Caco-2 (cell line): ENCODE data around the gene PRRX1. TPM values are rescaled to one million over a fixed set of nuclear protein-coding genes. Genes with fewer than 3 reads are reported as not detected.

ENCODE experiments used
- BruUV-seq: library from RNA; stranded (reverse); fragments of 400-500 nt; replicated peaks from 2 replicates; lab custom pipeline; 2021; lab: Mats Ljungman, UMichigan
- CTCF ChIA-PET: fragments of 300-600 bp; sonication (Branson Sonifier 250); formaldehyde crosslinking; loops from one replicate; lab custom pipeline; 2022; ENCODE audit warnings: antibody characterized with exemption; lab: Charles Lee
- POLR2A ChIA-PET: fragments of 300-600 bp; sonication (Branson Sonifier 250); formaldehyde crosslinking; loops from one replicate; lab custom pipeline; 2022; ENCODE audit warnings: antibody characterized with exemption; lab: Charles Lee
- DNase-seq, 2 experiments: peaks; one replicate each; pipeline versions ENCODE4 v3.0.0 to v3.0.0-alpha.2; 2020 to 2022
- H3K27me3 ChIP-seq: replicated peaks from 2 replicates; pipeline ENCODE4 v1.6.0; 2011; ENCODE audit warnings: low read length; ENCODE audit not compliant: control insufficient read depth, insufficient read depth
- H3K36me3 ChIP-seq: 2 replicates; pipeline ENCODE4 v1.5.1; 2011; ENCODE audit warnings: low read length; ENCODE audit not compliant: control insufficient read depth, insufficient read depth
- H3K4me1 ChIP-seq: fragments of 250-450 bp; sonication (Bioruptor Pico); 2 replicates; pipeline ENCODE4 v1.5.1; 2020; ENCODE audit warnings: mild to moderate bottlenecking
- H3K4me3 ChIP-seq: 2 replicates; pipeline ENCODE4 v1.5.1; 2011; ENCODE audit warnings: low read depth, mild to moderate bottlenecking, control low read depth, low read length
- H3K9me3 ChIP-seq: fragments of 250-450 bp; sonication (Bioruptor Pico); 2 replicates; pipeline ENCODE4 v1.5.1; 2020; ENCODE audit warnings: mild to moderate bottlenecking, moderate library complexity
- H3K27ac Mint-ChIP-seq: one replicate; pipeline ENCODE4 v1.8.0; 2022; ENCODE audit warnings: mixed read lengths; ENCODE audit not compliant: unreplicated experiment
- H3K27me3 Mint-ChIP-seq: one replicate; pipeline ENCODE4 v1.8.0; 2022; ENCODE audit warnings: mixed read lengths; ENCODE audit not compliant: insufficient read depth, unreplicated experiment
- H3K36me3 Mint-ChIP-seq: one replicate; pipeline ENCODE4 v1.8.0; 2022; ENCODE audit warnings: mild to moderate bottlenecking, mixed read lengths; ENCODE audit not compliant: insufficient read depth, unreplicated experiment
- H3K4me1 Mint-ChIP-seq: one replicate; pipeline ENCODE4 v1.8.0; 2022; ENCODE audit warnings: low read depth, mixed read lengths; ENCODE audit not compliant: unreplicated experiment
- H3K4me3 Mint-ChIP-seq: one replicate; pipeline ENCODE4 v1.8.0; 2022; ENCODE audit warnings: mild to moderate bottlenecking, moderate library complexity, mixed read lengths; ENCODE audit not compliant: unreplicated experiment
- H3K9me3 Mint-ChIP-seq: one replicate; pipeline ENCODE4 v1.8.0; 2022; ENCODE audit warnings: mixed read lengths; ENCODE audit not compliant: unreplicated experiment
- intact Hi-C: fragments of 100-400 bp; cut with micrococcal nuclease; formaldehyde crosslinking; loops from one replicate; pipeline ENCODE4 v1.10.0; 2022; ENCODE audit not compliant: unreplicated experiment
- total RNA-seq: library from RNA; stranded (reverse); gene quantifications from 2 replicates; pipeline ENCODE4 v1.2.3, GENCODE V29; 2022
- TF ChIP-seq, protein P1 (sequence below), 2 experiments: fragments of 200-600 bp in 1 of 2; IDR thresholded peaks; 1 replicate in 1 of 2; 2 replicates in 1 of 2; pipeline versions ENCODE4 v1.5.1 to v1.8.0; 2011 to 2022; ENCODE audit warnings: antibody characterized with exemption in 1 of 2, control low read depth in 1 of 2, inconsistent platforms in 1 of 2, low read depth in 1 of 2, low read length in 1 of 2, mild to moderate bottlenecking in 1 of 2, moderate library complexity in 1 of 2; ENCODE audit not compliant: insufficient read depth in 1 of 2, severe bottlenecking in 1 of 2, unreplicated experiment in 1 of 2

PRRX1 gene
- total RNA-seq, 1 experiment from 2014 or later, result not detected

DNA sequence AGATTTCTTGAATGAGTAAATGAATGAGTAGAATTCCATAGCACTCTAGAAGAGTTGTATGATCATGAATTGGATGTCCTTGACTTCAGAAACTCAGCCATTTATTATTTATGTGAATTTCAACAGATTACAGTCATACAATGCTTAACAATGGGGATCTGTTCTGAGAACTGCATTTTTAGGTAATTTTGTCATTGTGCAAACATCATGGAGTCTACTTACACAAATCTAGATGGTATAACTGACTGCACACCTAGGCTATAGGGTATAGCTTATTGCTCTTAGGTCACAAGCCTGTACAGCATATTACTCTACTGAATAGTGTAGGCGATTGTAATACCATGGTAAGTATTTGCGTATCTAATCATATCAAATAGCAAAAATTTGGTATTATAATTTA is 59.6 kb downstream of the PRRX1 start:
- H3K36me3 ChIP-seq, result no peaks in the 10 kb centered on the region
- no peaks in the 10 kb centered on the region for H3K27me3 ChIP-seq
- no peak overlapping the region for H3K4me3 Mint-ChIP-seq
- no peaks in the 10 kb centered on the region for H3K4me1 Mint-ChIP-seq
- no peaks in the 10 kb centered on the region for H3K9me3 Mint-ChIP-seq
- H3K4me1 ChIP-seq, result no peaks in the 10 kb centered on the region
- POLR2A ChIA-PET, result no interaction called here
- CTCF ChIA-PET, result no interaction called here
- DNase-seq, result no peak
- H3K27ac Mint-ChIP-seq, result no peak overlapping the region
- intact Hi-C loops, result no loop called here
- H3K4me3 ChIP-seq, result no peak overlapping the region
- no peaks in the 10 kb centered on the region for H3K9me3 ChIP-seq
- no peaks in the 10 kb centered on the region for H3K27me3 Mint-ChIP-seq
- TF ChIP-seq, protein P1, sequence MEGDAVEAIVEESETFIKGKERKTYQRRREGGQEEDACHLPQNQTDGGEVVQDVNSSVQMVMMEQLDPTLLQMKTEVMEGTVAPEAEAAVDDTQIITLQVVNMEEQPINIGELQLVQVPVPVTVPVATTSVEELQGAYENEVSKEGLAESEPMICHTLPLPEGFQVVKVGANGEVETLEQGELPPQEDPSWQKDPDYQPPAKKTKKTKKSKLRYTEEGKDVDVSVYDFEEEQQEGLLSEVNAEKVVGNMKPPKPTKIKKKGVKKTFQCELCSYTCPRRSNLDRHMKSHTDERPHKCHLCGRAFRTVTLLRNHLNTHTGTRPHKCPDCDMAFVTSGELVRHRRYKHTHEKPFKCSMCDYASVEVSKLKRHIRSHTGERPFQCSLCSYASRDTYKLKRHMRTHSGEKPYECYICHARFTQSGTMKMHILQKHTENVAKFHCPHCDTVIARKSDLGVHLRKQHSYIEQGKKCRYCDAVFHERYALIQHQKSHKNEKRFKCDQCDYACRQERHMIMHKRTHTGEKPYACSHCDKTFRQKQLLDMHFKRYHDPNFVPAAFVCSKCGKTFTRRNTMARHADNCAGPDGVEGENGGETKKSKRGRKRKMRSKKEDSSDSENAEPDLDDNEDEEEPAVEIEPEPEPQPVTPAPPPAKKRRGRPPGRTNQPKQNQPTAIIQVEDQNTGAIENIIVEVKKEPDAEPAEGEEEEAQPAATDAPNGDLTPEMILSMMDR (IDR thresholded peaks at IDR 0.05; ENCODE audit: insufficient read depth in 1 of 2, low read depth in 1 of 2, low read length in 1 of 2, severe bottlenecking in 1 of 2, unreplicated experiment in 1 of 2), result no peak
- no TSS peak for BruUV-seq
- H3K36me3 Mint-ChIP-seq, result no peaks in the 10 kb centered on the region

DNA sequence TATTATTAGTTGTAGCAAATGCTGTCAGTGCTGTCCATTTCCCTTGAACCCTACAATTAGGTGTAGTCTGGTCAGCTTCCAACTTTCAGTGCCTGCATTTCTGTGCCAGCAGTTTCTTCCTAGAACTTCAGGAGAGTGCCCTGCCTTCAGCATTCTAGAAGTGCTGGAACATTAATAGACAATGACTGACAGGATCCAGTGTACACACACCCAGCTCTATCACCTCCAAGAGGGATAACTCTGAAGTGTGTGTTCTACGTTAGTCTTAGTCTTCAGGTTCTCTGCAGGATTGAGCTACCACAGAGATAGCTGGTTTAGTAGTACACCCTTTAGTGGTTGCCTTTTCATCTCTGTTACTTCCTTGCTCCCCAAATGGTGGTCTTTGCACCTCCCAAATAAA is 61.4 kb downstream of the PRRX1 start:
- Mint-ChIP-seq H3K4me3 (no peak overlapping the region), H3K36me3 (no peaks in the 10 kb centered on the region), H3K27ac (no peak overlapping the region), H3K4me1 (no peaks in the 10 kb centered on the region), H3K9me3 (no peaks in the 10 kb centered on the region), H3K27me3 (peaks cover 4% of the 10 kb centered on the region)
- ChIA-PET CTCF (no interaction called here), POLR2A (no interaction called here)
- Histone ChIP-seq H3K4me3 (no peak overlapping the region), H3K9me3 (no peaks in the 10 kb centered on the region), H3K4me1 (no peaks in the 10 kb centered on the region), H3K36me3 (no peaks in the 10 kb centered on the region), H3K27me3 (no peaks in the 10 kb centered on the region)
- TF ChIP-seq, protein P1 (IDR thresholded peaks at IDR 0.05; ENCODE audit: insufficient read depth in 1 of 2, low read depth in 1 of 2, low read length in 1 of 2, severe bottlenecking in 1 of 2, unreplicated experiment in 1 of 2), result no peak
- intact Hi-C loops, result no loop called here
- no peak for DNase-seq
- no TSS peak for BruUV-seq

DNA sequence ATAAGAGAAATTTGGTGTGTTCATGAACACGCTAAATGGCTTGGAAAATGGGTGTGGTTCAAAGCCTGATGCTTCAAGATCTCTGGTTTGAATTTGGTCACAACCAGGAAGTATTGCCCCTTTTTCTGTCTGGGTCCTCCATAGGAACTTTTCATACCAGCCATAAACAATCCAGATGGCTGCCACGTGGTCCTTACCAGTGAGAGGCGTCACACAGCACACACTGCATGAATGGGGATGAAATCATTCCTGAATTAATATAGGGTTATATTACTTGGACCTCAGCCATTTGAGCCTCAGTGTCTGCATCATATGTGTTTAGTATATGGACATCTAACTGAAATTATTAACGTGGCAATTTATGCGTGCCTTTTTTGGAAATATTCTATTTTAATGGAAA is 64.0 kb downstream of the PRRX1 start:
- H3K36me3 ChIP-seq, result no peaks in the 10 kb centered on the region
- no peak for DNase-seq
- H3K4me1 ChIP-seq, result no peaks in the 10 kb centered on the region
- no peak overlapping the region for H3K27ac Mint-ChIP-seq
- no peaks in the 10 kb centered on the region for H3K9me3 Mint-ChIP-seq
- ChIA-PET POLR2A (no interaction called here), CTCF (no interaction called here)
- TF ChIP-seq, protein P1 (IDR thresholded peaks at IDR 0.05; ENCODE audit: insufficient read depth in 1 of 2, low read depth in 1 of 2, low read length in 1 of 2, severe bottlenecking in 1 of 2, unreplicated experiment in 1 of 2), result no peak
- H3K4me3 Mint-ChIP-seq, result no peak overlapping the region
- no peak overlapping the region for H3K4me3 ChIP-seq
- H3K4me1 Mint-ChIP-seq, result no peaks in the 10 kb centered on the region
- H3K9me3 ChIP-seq, result no peaks in the 10 kb centered on the region
- BruUV-seq, result no TSS peak
- H3K27me3 ChIP-seq, result no peaks in the 10 kb centered on the region
- H3K27me3 Mint-ChIP-seq, result peaks cover 4% of the 10 kb centered on the region
- intact Hi-C loops, result no loop called here
- no peaks in the 10 kb centered on the region for H3K36me3 Mint-ChIP-seq
